ENCODE data around the gene AHRR. TPM values are rescaled to one million over a fixed set of nuclear protein-coding genes. Genes with fewer than 3 reads are reported as not detected.

The AHRR gene
- total RNA-seq, 1 donor, result 22.5 TPM

- no peak for DNase-seq (ENCODE audit: low read depth)
- no peak overlapping the region for H3K4me3 ChIP-seq (ENCODE audit: low read depth, low read length)
- no peak for TF ChIP-seq CTCF (IDR thresholded peaks at IDR 0.05; ENCODE audit: insufficient read depth, low read depth, low read length)
These were observed 23.2 kb downstream of the AHRR start for GRCh38 chr5:344668-345067.

- H3K4me3 ChIP-seq (ENCODE audit: low read depth, low read length), result no peak overlapping the region
- DNase-seq (ENCODE audit: low read depth), result no peak
- TF ChIP-seq CTCF (IDR thresholded peaks at IDR 0.05; ENCODE audit: insufficient read depth, low read depth, low read length), result no peak
These were observed 24.1 kb downstream of the AHRR start for GRCh38 chr5:345404-346195.

- no peak for TF ChIP-seq CTCF (IDR thresholded peaks at IDR 0.05; ENCODE audit: insufficient read depth, low read depth, low read length)
- no peak overlapping the region for H3K4me3 ChIP-seq (ENCODE audit: low read depth, low read length)
- no peak for DNase-seq (ENCODE audit: low read depth)
These were observed 24.9 kb downstream of the AHRR start for GRCh38 chr5:346229-346935.

- no peak for DNase-seq (ENCODE audit: low read depth)
- no peak for TF ChIP-seq CTCF (IDR thresholded peaks at IDR 0.05; ENCODE audit: insufficient read depth, low read depth, low read length)
These were observed 26.3 kb downstream of the AHRR start for GRCh38 chr5:347712-348284.

GRCh38 chr5:348726-349125 is 27.2 kb downstream of the AHRR start:
- TF ChIP-seq CTCF (IDR thresholded peaks at IDR 0.05; ENCODE audit: insufficient read depth, low read depth, low read length), result no peak
- no peak overlapping the region for H3K4me3 ChIP-seq (ENCODE audit: low read depth, low read length)
- no peak for DNase-seq (ENCODE audit: low read depth)

More at GRCh38 chr5:347712-348284, 26.3 kb downstream of the AHRR start:
- no peak overlapping the region for H3K4me3 ChIP-seq (ENCODE audit: low read depth, low read length)

- TF ChIP-seq CTCF (IDR thresholded peaks at IDR 0.05; ENCODE audit: insufficient read depth, low read depth, low read length), result peak; percentile 31
- DNase-seq (ENCODE audit: low read depth), result no peak
These were observed 28.8 kb downstream of the AHRR start for GRCh38 chr5:350355-350754.

More at GRCh38 chr5:350355-350754, 28.8 kb downstream of the AHRR start:
- H3K4me3 ChIP-seq (ENCODE audit: low read depth, low read length), result no peak overlapping the region

All from fibroblast of villous mesenchyme (primary cell).